ENCODE results near the gene ACTN4.
"Not testable (repeated sequence)": the region's sequence is repeated elsewhere in the genome, so short reads cannot be mapped to it uniquely, and the experiment has no call there.

The ACTN4 gene

DNA sequence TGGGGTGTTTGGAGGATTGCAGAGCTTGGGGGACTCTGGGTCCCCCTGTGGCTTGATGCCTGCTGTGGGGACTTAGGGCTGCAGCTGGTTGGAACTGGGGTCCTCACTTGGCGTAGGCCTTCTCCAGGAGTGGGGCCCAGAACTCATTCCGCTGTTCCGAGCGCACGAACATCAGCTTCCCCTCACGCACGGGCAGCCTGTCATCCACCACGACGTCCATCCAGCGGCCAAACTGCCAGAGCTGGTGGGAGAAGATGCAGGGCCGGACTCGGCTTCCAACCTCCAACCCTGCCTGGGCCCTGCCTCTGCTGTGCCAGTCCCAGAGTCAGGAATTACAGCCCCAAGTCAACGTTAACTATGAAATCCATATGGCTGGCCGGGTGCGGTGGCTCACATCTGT is 94.2 kb downstream of the ACTN4 start:
- DNase-seq, result no peak

GRCh38 chr19:38742296-38742695 is 94.8 kb downstream of the ACTN4 start:
- no peak for DNase-seq

DNA sequence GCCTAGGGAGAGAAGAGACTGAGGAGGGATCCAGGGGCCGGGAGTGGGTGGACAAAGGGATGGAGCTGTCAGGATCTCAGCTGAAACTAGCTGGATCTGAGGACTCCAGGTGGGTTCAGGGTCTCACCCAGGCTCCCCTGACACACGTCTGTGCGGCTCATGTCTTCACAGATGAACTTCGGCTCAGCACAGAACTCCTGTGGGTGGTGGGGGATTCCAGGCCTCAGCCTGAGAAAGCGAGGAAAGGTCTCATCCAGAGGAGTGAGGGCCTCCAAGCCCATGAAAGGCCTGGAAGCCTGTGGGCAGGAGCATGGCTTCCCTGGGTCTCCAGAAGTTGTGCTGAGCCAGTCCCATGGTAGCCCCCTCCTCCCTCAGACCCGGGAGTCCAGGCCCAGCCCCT is 95.5 kb downstream of the ACTN4 start:
- no peak for DNase-seq

GRCh38 chr19:38743394-38744297 is 96.2 kb downstream of the ACTN4 start:
- DNase-seq, result no peak

- no peak for DNase-seq
Measured at GRCh38 chr19:38744298-38744681, 96.8 kb downstream of the ACTN4 start, which contains the start of gene CAPN12. CAPN12 (minus strand) TSS chr19:38744474; CDS start chr19:38744165, 309 bp downstream.

DNA sequence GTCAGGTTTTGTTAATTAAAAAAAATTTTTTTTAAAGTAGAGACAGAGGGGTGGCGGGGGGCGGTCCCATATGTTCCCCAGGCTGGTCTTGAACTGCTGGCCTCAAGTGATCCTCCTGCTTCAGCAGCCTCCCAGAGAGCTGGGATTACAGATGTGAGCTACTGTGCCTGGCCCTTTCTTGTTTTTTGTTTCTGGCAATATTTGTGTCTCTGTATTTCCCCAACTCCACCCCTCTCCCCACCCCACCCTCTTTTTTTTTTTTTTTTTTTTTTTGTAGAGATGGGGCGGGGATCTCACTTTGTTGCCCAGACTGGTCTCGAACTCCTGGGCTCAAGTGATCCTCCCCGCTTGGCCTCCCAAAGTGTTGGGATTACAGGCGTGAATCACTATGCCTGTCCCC is 97.4 kb downstream of the ACTN4 start:
- DNase-seq, result no peak

- no peak for DNase-seq
Measured at GRCh38 chr19:38745316-38745715, 97.9 kb downstream of the ACTN4 start.

DNA sequence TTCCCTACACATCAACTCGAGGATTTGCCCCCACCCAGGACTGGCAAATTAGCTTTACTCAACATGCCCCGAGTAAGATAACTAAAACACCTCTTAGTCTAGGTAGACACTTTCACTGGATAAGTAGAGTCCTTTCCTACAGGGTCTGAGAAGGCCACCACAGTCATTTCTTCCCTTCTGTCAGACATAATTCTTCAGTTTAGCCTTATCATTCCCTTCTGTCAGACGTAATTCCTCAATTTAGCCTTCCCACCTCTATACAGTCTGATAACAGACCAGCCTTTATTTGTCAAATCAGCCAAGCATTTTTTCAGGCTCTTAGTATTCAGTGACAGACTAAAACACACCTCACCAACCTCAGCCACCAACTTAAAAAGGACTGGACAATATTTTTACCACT is 106.3 kb downstream of the ACTN4 start:
- DNase-seq, result not testable (repeated sequence)

GRCh38 chr19:38754196-38754595 is 106.7 kb downstream of the ACTN4 start:
- DNase-seq, result not testable (repeated sequence)

DNA sequence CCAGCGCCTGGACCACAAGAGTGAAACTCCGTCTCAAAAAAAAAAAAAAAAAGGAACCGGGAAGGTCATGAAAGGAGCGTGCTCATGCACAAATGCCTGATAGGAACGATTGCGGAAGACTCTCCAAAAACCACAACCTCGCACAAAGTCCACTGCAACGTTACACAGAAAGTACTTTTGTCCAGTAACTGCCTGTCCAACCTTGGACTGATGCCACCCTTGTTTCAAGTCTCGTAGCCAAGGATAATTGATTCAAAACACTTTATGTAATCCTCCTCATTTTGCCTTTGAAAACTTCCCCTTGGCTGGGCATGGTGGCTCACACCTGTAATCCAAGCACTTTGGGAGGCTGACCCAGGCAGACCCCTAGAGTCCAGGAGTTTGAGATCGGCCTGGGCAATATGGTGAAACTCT is 112.1 kb downstream of the ACTN4 start:
- no peak for DNase-seq

GRCh38 chr19:38760805-38761517 is 113.5 kb downstream of the ACTN4 start:
- DNase-seq, result not testable (repeated sequence)

GRCh38 chr19:38761884-38762389 is 114.5 kb downstream of the ACTN4 start:
- DNase-seq, result not testable (repeated sequence)

GRCh38 chr19:38763795-38764220 is 116.4 kb downstream of the ACTN4 start:
- no peak for DNase-seq

GRCh38 chr19:38765214-38765613 is 117.8 kb downstream of the ACTN4 start:
- DNase-seq, result no peak

- no peak for DNase-seq
Measured at GRCh38 chr19:38766276-38767047, 119.0 kb downstream of the ACTN4 start.

DNA sequence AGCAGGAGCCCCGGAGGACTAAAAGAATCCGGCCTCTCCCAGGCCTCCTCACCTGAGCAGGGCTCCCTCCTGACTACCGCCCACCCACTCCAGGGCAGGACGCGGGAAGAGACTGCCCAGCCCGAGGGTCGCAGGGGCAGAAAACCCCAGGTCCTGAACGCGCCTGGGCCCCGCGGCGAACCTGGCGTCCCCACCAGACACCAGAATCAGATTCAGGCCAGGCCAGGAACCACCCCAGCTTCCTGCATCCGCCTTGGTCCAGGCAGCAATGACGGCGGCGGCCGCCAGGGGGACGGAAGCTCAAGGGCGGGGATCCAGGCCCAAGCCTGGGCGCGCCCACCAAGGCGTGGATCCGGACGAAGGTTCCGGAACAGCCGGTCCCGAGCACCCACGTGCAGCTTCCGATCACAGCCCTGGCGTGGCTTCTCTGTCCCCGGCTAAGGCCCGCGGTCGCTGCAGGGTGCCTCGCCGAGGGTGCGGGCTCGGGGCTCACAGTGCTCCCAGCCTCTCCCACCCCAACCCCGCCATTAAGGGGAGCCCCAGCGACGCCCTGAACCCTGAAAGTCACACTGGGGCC is 122.3 kb downstream of the ACTN4 start:
- no peak for DNase-seq

GRCh38 chr19:38770228-38770948 is 122.9 kb downstream of the ACTN4 start:
- not testable (repeated sequence) for DNase-seq

DNA sequence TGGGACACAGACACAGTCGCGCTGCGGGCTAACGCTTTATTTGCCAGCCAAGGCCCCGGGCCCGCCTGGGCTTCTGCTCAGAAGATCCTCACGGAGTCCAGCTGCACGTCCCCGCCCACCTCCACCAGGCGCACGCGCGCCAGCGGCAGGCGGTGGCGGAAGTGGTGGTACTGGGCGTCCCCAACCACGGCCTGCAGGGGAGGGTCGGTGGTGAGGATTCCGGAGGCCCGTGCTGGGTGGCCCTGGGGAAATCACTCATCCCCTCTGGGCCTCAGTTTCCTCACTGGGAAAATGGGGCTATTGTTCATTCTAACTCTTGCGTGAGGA is 123.5 kb downstream of the ACTN4 start:
- DNase-seq, result not testable (repeated sequence)

DNA sequence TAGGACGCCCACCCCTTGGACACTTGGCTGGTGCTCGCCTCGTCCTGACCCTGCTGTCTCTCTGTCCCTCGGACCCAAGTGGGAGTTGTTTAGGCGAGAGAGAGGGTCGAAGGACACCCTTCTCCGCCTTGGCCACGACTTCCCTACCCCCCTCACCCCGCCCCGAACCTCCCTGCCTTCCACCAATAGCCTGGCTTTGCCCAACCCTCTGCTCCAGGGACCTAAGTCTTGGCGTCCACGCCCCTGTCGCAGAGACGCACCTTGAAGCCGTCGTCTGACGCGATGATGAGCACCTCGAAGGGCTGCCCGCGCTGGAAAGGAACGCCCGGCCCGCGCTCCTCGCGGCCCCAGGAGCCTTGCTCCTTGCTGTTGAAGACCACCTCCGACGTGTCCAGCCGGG is 124.1 kb downstream of the ACTN4 start:
- DNase-seq, result not testable (repeated sequence)

DNA sequence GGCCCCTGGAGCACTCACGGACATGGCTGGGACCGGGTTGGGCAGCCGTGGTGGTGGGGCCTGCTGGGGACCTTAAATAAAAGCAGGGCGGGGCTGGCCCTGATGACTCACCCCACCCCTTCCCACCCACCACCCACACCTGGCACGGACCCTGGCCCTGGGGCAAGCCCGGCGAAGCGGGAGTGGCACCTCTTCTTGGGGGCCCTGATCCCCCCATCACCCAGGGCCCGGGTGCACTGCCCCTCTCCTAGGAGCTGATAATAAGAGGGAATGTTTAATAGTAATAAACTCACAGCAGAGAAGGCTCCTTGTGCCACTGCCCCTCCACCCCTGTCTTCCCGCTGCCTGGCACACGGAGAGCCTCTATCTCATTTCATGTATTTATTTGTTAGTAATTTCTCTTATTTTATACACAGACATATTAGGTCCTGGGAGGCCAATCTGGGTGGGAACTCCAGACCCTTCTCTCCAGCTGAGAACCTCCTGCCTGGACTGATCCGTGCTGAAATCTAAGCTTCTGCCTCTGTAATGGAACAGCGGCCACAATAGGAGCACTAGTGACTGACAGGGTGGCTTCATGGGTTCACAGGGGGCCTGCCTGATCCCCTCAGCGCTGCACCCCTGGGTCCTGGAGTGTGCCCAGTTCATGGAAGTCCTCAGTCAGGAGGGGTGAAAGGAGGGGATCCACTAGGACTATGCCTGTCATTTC is 126.2 kb downstream of the ACTN4 start, which contains the start of gene LGALS7:
LGALS7 (minus strand) TSS at position 49 of the 709 bp plus-strand sequence; CDS start at position 24, 25 bp downstream.
- peak; percentile 46 for DNase-seq
